ENCODE measurements around the gene XRCC5.
"Not testable (repeated sequence)": the region's sequence is repeated elsewhere in the genome, so short reads cannot be mapped to it uniquely, and the experiment has no call there.

The XRCC5 gene

GRCh38 chr2:216118474-216118873 is 9.3 kb downstream of the XRCC5 start:
- DNase-seq (ENCODE audit: low spot score), result no peak

GRCh38 chr2:216119146-216119545 is 10.0 kb downstream of the XRCC5 start:
- DNase-seq (ENCODE audit: low spot score), result no peak

- DNase-seq (ENCODE audit: low spot score), result no peak
Measured at GRCh38 chr2:216119986-216120385, 10.8 kb downstream of the XRCC5 start.

- DNase-seq (ENCODE audit: low spot score), result no peak
Measured at GRCh38 chr2:216121255-216121654, 12.1 kb downstream of the XRCC5 start.

GRCh38 chr2:216126943-216127342 is 17.8 kb downstream of the XRCC5 start:
- DNase-seq (ENCODE audit: low spot score), result no peak

- no peak for DNase-seq (ENCODE audit: low spot score)
Measured at GRCh38 chr2:216130346-216130971, 21.3 kb downstream of the XRCC5 start.

GRCh38 chr2:216131175-216131926 is 22.2 kb downstream of the XRCC5 start:
- no peak for DNase-seq (ENCODE audit: low spot score)

GRCh38 chr2:216132585-216132984 is 23.4 kb downstream of the XRCC5 start:
- DNase-seq (ENCODE audit: low spot score), result no peak

- DNase-seq (ENCODE audit: low spot score), result no peak
Measured at GRCh38 chr2:216133397-216133796, 24.2 kb downstream of the XRCC5 start.

- no peak for DNase-seq (ENCODE audit: low spot score)
Measured at GRCh38 chr2:216134958-216135541, 25.9 kb downstream of the XRCC5 start.

GRCh38 chr2:216139884-216140283 is 30.7 kb downstream of the XRCC5 start:
- DNase-seq (ENCODE audit: low spot score), result no peak

- not testable (repeated sequence) for DNase-seq (ENCODE audit: low spot score)
Measured at GRCh38 chr2:216141516-216141915, 32.4 kb downstream of the XRCC5 start.

- peak; percentile 77 for DNase-seq (ENCODE audit: low spot score)
Measured at GRCh38 chr2:216142540-216142939, 33.4 kb downstream of the XRCC5 start.

- no peak for DNase-seq (ENCODE audit: low spot score)
Measured at GRCh38 chr2:216144372-216144771, 35.2 kb downstream of the XRCC5 start.

GRCh38 chr2:216144857-216145256 is 35.7 kb downstream of the XRCC5 start:
- DNase-seq (ENCODE audit: low spot score), result no peak

GRCh38 chr2:216146573-216146972 is 37.4 kb downstream of the XRCC5 start:
- no peak for DNase-seq (ENCODE audit: low spot score)

GRCh38 chr2:216147172-216148131 is 38.3 kb downstream of the XRCC5 start:
- no peak for DNase-seq (ENCODE audit: low spot score)

GRCh38 chr2:216148983-216149382 is 39.8 kb downstream of the XRCC5 start:
- no peak for DNase-seq (ENCODE audit: low spot score)

- DNase-seq (ENCODE audit: low spot score), result no peak
Measured at GRCh38 chr2:216149741-216150140, 40.6 kb downstream of the XRCC5 start.

GRCh38 chr2:216151313-216152025 is 42.3 kb downstream of the XRCC5 start:
- DNase-seq (ENCODE audit: low spot score), result no peak

GRCh38 chr2:216155954-216156353 is 46.8 kb downstream of the XRCC5 start:
- no peak for DNase-seq (ENCODE audit: low spot score)

GRCh38 chr2:216156822-216157221 is 47.7 kb downstream of the XRCC5 start:
- no peak for DNase-seq (ENCODE audit: low spot score)
